ENCODE results near the gene PIAS4.

The PIAS4 gene

DNA sequence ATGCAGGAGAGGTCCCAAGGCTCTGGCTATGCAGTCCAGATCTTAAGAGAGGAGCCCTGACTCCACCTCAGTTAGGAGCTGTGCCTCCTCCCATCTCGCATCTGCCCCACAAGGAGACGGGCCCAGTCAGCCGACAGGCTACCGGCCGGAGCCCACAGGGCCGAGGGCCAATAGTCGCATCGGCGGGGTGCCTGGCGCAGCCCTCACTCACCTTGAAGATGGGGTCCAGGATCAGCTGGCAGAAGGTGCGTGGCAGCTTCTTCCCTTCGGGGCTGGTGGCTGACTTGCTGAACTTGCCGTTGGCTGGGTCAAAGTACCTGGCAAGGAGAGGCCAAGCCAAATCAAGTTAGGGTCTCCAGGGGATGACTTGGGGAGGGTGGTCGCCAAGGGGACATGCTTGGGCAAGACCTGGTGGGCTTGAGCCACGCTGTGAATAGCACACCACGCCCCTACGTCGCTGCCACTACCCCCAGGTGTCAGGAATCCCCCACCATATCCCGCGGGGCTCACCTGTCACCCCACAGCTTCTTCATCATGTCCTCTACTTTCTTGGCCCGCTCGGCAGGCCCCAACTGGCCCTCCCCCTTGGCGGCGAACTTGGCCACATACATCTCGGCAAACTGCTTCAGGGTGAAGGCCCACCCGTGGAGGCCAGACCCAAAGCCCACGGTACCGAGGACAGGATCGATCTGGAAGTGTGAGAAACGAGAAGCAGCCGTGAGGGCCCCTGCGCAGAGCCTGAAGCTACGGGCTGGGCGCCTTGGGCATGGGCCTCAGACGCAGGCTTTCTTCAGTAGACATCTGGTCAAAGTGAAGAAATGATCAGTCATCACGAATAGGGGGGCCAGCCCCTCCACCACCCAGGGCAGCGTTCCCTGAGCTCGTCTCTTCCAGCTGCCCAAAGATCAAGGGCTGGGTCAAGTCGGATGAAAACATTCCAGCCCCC, 25.5 kb upstream of the PIAS4 start:
- no peak for DNase-seq (ENCODE audit: low read depth)

DNA sequence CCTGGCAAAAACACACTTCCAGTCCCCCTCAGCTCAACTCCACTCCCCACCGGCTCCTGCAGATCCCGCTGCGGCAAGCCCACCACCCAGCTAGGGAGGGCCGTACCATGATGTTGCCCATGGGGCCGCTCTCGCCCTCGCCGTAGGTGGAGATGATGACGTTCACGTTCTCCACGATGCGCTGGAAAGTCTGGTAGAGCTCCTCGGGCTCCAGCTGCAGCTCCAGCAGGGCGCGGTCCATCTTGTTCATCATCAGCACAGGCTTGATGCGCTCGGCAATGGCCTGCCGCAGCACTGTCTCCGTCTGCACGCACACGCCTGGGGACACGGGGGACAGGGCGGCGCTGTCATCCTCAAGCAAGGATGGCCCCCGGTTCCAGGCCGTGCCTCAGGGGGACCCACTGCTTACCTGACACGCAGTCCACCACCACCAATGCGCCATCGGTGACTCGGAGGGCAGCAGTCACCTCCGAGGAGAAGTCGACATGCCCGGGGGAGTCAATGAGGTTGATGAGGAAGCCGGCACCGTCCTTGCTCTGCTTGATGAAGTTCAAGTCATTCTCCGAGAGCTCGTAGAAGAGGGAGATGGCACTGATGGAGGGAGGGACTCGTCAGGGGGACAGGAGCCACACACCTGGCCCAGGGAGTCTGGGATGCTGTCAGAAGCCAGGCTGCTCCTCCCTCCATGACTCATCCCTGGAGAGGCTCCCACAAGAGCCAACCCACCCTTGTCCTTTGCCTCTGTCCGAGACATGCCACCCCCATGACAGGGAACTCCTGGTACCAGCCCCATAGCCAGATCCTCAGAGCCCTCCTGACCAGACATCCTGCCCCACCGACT, 24.6 kb upstream of the PIAS4 start:
- H3K4me3 ChIP-seq (ENCODE audit: low read depth, low read length) = peak overlapping the region; percentile 92
- TF ChIP-seq, protein P1, sequence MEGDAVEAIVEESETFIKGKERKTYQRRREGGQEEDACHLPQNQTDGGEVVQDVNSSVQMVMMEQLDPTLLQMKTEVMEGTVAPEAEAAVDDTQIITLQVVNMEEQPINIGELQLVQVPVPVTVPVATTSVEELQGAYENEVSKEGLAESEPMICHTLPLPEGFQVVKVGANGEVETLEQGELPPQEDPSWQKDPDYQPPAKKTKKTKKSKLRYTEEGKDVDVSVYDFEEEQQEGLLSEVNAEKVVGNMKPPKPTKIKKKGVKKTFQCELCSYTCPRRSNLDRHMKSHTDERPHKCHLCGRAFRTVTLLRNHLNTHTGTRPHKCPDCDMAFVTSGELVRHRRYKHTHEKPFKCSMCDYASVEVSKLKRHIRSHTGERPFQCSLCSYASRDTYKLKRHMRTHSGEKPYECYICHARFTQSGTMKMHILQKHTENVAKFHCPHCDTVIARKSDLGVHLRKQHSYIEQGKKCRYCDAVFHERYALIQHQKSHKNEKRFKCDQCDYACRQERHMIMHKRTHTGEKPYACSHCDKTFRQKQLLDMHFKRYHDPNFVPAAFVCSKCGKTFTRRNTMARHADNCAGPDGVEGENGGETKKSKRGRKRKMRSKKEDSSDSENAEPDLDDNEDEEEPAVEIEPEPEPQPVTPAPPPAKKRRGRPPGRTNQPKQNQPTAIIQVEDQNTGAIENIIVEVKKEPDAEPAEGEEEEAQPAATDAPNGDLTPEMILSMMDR (IDR thresholded peaks at IDR 0.05; ENCODE audit: low read depth, low read length, missing control alignments) = no peak
- DNase-seq (ENCODE audit: low read depth) = no peak
- in situ Hi-C loops (cut with HindIII; ENCODE audit: low sequenced_read_pairs) = loop anchor here (25.0 kb wide), 1 partner anchor 229 kb away; no protein-coding TSS in a partner anchor

More for the DNA sequence above, 25.5 kb upstream of the PIAS4 start:
- TF ChIP-seq, protein P1 (IDR thresholded peaks at IDR 0.05; ENCODE audit: low read depth, low read length, missing control alignments) = no peak
- in situ Hi-C loops (cut with HindIII; ENCODE audit: low sequenced_read_pairs) = loop anchor here (25.0 kb wide), 1 partner anchor 230 kb away; no protein-coding TSS in a partner anchor
- no peak overlapping the region for H3K4me3 ChIP-seq (ENCODE audit: low read depth, low read length)

DNA sequence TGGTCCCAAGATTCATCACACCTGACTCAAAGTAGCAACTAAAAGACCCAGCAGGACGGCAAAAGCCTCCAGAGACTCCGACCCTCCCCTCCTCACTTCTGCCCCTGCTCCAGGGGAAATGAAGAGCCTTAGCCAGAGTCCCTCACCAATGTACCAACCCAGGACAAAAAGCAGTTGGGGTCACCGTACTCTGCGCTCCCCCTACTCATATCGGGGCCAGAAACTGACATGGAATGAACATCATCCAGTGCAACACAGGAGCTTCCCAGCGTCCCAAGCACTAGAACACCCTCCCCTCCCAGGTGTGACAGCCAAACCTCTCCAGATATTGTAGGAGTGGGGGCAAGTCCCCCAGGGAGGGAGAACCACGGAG, 24.0 kb upstream of the PIAS4 start:
- TF ChIP-seq, protein P1 (IDR thresholded peaks at IDR 0.05; ENCODE audit: low read depth, low read length, missing control alignments) = no peak
- in situ Hi-C loops (cut with HindIII; ENCODE audit: low sequenced_read_pairs) = loop anchor here (25.0 kb wide), 1 partner anchor 229 kb away; no protein-coding TSS in a partner anchor
- DNase-seq (ENCODE audit: low read depth) = no peak
- H3K4me3 ChIP-seq (ENCODE audit: low read depth, low read length) = peak overlapping the region; percentile 92

DNA sequence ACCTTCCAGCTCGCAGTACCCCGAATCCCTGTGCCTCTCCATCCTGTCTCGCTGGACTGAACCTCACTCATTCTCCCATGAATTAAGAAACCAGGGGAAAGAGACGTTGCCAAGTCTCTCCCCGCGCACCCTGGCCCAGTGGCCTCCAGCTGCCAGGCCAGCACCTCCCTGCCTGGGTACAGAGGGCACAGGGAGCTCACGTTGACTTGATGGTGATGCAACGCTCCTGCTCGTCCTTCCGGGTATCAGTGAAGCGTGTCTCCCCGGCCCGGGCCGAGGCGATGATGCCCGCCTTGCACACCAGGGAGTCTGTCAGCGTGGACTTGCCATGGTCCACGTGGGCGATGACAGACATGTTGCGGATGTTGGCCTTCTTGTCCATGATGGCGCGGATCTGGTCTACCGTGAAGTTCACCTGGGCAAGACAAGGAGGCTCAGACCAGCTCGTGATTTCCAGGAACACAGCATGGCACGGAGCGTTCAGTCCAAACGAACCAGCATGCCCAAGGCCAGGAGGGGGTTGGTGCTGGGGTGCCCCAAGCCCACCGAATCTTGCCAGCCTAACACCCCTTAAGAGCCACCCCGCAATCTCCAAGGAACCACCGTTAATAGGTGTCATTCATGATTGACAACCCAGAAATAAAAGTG, 23.5 kb upstream of the PIAS4 start:
- TF ChIP-seq, protein P1 (IDR thresholded peaks at IDR 0.05; ENCODE audit: low read depth, low read length, missing control alignments) = no peak
- no peak for DNase-seq (ENCODE audit: low read depth)
- peak overlapping the region; percentile 92 for H3K4me3 ChIP-seq (ENCODE audit: low read depth, low read length)
- in situ Hi-C loops (cut with HindIII; ENCODE audit: low sequenced_read_pairs) = loop anchor here (25.0 kb wide), 1 partner anchor 228 kb away; no protein-coding TSS in a partner anchor

DNA sequence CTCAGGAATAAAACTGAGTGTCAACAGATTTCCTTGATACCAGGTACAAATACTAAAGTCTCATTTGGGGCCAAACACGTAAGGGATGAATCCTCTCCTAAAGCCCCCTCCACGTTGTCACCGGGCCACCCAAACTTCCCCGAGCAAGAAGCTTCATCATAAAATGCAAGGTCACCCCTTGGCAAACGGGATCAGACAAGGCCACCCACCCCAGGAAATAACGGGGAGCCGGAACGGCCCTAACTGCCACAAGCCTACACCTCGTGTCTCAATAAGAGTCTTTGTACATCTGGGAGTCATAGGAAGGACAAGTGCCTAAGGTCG, 23.0 kb upstream of the PIAS4 start:
- in situ Hi-C loops (cut with HindIII; ENCODE audit: low sequenced_read_pairs) = loop anchor here (25.0 kb wide), 1 partner anchor 228 kb away; no protein-coding TSS in a partner anchor
- peak overlapping the region; percentile 92 for H3K4me3 ChIP-seq (ENCODE audit: low read depth, low read length)
- TF ChIP-seq, protein P1 (IDR thresholded peaks at IDR 0.05; ENCODE audit: low read depth, low read length, missing control alignments) = no peak
- no peak for DNase-seq (ENCODE audit: low read depth)
